Measurements from ENCODE around the gene CAMK1D. TPM values are rescaled to one million over a fixed set of nuclear protein-coding genes. Genes with fewer than 3 reads are reported as not detected.

The CAMK1D gene
- total and polyA plus RNA-seq, 2 experiments from 2014 or later: 2.0 to 3.8 TPM

DNA sequence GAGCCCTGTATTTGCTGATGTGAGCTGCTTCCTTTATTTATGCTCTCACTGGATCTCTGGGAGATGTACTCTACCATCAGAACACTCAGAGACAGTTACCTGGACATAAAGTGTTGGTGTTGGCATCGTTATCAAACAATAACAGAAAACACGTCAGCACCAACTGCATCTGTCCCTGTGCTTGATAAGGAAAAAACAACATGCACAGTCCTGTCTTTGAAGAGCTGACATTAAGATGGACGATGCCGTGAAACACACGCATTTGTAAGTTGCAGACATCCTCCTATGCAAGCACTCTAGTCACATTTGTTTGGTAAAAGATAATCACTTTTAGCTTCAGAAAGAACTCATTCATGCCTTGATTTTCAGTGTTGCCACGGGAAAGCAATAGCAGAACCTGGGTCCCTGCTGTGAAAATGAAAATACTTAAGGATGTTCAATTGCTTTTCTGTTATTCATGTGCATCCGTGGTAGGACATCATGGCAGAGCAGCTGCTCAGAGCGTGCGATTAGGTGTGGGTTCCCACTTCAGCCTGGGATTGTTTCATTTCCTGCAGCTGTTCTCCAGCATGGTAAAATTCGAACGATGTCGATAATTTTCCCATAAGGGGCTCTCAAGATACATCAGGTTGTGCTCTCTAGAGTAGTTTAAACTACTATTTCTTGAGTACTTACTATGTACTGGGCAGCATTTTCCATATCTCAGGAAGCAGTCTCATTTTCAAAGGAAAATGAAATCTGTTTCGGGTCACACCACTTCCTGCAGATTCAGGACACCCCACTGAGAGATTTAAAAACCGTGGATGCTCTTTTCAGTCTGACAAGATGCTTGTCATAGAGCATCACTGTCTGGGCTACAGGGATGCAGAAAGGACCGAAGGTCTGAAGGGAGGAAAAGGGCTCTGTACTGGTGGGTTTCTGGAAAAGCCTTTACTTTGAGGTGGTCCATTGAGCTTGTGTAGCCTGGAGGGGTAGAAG lies 248.7 kb downstream of the CAMK1D start:
- TF ChIP-seq, protein P1, sequence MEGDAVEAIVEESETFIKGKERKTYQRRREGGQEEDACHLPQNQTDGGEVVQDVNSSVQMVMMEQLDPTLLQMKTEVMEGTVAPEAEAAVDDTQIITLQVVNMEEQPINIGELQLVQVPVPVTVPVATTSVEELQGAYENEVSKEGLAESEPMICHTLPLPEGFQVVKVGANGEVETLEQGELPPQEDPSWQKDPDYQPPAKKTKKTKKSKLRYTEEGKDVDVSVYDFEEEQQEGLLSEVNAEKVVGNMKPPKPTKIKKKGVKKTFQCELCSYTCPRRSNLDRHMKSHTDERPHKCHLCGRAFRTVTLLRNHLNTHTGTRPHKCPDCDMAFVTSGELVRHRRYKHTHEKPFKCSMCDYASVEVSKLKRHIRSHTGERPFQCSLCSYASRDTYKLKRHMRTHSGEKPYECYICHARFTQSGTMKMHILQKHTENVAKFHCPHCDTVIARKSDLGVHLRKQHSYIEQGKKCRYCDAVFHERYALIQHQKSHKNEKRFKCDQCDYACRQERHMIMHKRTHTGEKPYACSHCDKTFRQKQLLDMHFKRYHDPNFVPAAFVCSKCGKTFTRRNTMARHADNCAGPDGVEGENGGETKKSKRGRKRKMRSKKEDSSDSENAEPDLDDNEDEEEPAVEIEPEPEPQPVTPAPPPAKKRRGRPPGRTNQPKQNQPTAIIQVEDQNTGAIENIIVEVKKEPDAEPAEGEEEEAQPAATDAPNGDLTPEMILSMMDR (IDR thresholded peaks at IDR 0.05; ENCODE audit: low read depth, low read length): no peak
- Histone ChIP-seq H3K27ac (no peak overlapping the region), H3K27me3 (no peaks in the 10 kb centered on the region), H3K36me3 (no peaks in the 10 kb centered on the region), H3K4me1 (ENCODE audit: low read depth) (no peaks in the 10 kb centered on the region), H3K9me3 (ENCODE audit: low read depth) (no peaks in the 10 kb centered on the region), H3K4me3 (no peak overlapping the region)
- no peak for DNase-seq (ENCODE audit: low read depth in 1 of 2, low spot score in 1 of 2)

DNA sequence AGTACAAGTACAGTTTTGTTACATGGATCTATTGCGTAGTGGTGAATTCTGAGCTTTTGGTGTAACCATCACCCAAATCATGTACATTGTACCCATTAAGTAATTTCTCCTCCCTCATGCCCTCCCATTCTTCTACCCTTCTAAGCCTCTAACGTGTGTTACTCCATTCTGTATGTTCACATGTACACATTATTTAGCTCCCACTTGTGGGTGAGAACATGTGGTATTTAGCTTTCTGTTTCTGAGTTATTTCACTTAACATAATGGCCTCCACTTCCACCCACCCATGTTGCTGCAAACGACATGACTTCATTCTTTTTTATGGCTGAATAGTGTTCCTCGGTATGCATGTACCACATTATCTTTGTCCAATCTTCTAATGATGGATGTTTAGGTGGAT lies 251.3 kb downstream of the CAMK1D start:
- DNase-seq (ENCODE audit: low read depth in 1 of 2, low spot score in 1 of 2): no peak
- no peaks in the 10 kb centered on the region for H3K27me3 ChIP-seq
- H3K36me3 ChIP-seq: no peaks in the 10 kb centered on the region
- TF ChIP-seq, protein P1 (IDR thresholded peaks at IDR 0.05; ENCODE audit: low read depth, low read length): no peak
- H3K9me3 ChIP-seq (ENCODE audit: low read depth): no peaks in the 10 kb centered on the region
- H3K4me1 ChIP-seq (ENCODE audit: low read depth): no peaks in the 10 kb centered on the region
- H3K4me3 ChIP-seq: no peak overlapping the region
- H3K27ac ChIP-seq: no peak overlapping the region

DNA sequence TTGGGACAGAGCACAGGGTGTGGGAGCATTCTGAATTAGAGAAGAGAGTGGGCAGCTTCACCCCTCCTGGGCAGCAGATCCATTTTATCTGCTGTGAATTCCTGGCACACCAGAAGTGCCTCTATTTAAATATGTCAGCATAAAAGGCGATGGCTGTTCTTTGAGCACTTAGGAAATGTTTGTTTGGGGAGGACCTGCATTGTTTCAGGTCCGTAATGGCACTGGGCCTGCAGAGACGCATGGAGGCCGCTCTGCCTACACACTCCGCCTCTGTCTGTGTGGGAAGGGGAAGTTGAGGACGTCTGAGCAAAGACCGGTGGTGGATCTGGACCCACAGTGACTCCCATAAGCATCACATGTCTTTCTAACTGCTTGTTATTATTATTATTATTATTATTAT lies 253.2 kb downstream of the CAMK1D start:
- no peaks in the 10 kb centered on the region for H3K27me3 ChIP-seq
- H3K27ac ChIP-seq: no peak overlapping the region
- no peaks in the 10 kb centered on the region for H3K9me3 ChIP-seq (ENCODE audit: low read depth)
- no peak for DNase-seq (ENCODE audit: low read depth in 1 of 2, low spot score in 1 of 2)
- TF ChIP-seq, protein P1 (IDR thresholded peaks at IDR 0.05; ENCODE audit: low read depth, low read length): no peak
- H3K4me3 ChIP-seq: no peak overlapping the region
- H3K4me1 ChIP-seq (ENCODE audit: low read depth): no peaks in the 10 kb centered on the region
- no peaks in the 10 kb centered on the region for H3K36me3 ChIP-seq

DNA sequence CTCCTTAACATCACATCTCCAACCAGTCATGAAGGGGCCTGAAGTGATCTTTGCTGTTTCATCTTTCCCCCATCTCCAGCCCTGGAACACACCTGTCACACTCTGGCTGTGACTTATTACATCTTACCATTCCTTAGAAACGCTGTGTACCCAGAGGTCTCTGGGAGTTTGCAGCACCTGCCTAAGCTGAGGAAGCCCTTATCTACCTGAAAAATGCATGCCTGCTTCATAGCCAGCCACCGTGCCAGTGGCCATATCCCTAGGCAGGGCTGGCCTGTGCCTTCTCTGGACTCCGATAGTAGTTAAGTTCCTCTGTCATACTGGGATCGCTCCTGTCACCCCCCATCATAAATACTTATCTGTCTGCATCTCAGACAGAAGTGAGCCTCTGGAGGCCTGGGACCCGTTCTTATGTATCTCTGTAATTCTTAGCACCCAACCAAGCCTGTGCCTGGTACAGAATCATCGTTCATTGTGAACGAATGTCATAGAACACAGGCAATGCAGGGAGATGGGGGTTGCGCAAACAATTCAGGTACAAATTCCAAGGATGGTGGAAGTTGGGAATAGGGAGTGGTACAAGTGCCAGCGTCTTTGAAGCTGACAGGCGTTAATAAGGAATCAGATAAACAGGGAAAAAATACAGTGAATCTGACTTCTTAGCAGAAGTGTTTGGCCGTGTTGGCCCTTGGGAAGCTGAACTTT lies 254.6 kb downstream of the CAMK1D start:
- Histone ChIP-seq H3K4me3 (no peak overlapping the region), H3K9me3 (ENCODE audit: low read depth) (no peaks in the 10 kb centered on the region), H3K27ac (no peak overlapping the region), H3K4me1 (ENCODE audit: low read depth) (no peaks in the 10 kb centered on the region), H3K27me3 (no peaks in the 10 kb centered on the region), H3K36me3 (no peaks in the 10 kb centered on the region)
- TF ChIP-seq, protein P1 (IDR thresholded peaks at IDR 0.05; ENCODE audit: low read depth, low read length): no peak
- no peak for DNase-seq (ENCODE audit: low read depth in 1 of 2, low spot score in 1 of 2)

DNA sequence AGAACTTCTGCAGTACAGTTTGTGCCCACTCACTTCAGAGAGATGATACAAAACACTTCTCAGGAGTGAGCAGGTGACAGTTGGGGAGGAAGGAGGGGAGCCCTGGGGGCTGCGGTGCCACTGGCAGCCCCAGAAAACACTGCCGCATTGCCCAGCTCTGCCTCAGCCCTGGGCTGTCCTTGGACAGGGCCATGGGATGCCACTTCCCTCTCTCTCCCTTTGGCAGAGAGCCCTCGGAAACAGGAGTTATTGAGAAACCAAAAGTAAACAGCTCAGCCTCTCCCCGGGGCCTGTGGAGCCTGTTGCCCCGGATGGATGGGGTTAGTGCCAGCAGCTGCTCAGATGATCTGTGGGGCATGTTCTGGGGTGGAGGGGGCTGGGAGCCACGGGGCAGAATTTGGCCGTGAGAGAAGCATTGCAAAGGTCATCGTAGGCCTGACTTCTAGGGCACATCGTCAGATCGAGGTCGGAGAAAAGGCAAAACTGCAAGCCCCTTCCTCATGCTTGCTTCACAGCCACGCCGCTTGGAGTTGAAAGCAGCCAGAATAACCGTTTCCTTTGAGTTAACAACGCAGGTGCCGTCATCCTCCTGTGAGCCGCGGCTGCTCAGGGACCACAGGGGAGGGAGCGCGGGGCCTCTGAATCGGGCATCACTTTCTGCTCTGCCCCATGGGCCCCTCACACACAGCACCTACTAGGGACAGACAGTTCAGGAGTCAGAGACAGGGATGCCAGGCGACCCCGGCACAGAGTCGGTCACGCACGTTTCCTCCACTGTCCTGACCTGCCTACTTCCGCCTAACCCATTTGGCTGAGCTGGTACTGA lies 256.4 kb downstream of the CAMK1D start:
- H3K4me1 ChIP-seq (ENCODE audit: low read depth): no peaks in the 10 kb centered on the region
- H3K36me3 ChIP-seq: no peaks in the 10 kb centered on the region
- H3K9me3 ChIP-seq (ENCODE audit: low read depth): no peaks in the 10 kb centered on the region
- H3K27ac ChIP-seq: no peak overlapping the region
- no peak overlapping the region for H3K4me3 ChIP-seq
- TF ChIP-seq, protein P1 (IDR thresholded peaks at IDR 0.05; ENCODE audit: low read depth, low read length): no peak
- H3K27me3 ChIP-seq: no peaks in the 10 kb centered on the region
- DNase-seq (ENCODE audit: low read depth in 1 of 2, low spot score in 1 of 2): peak in 1 of 2 donors; percentile 29

Measured in cardiac muscle cell (in vitro differentiated cells and primary cell).